GM19351 (cell line): Measurements from ENCODE around the gene RAB25.

Experiments used
- ATAC-seq: cut with Tn5 transposase; IDR thresholded peaks from one replicate; pipeline ENCODE4 v1.9.1; 2021; ENCODE audit warnings: mild to moderate bottlenecking, moderate library complexity; ENCODE audit not compliant: unreplicated experiment

Gene RAB25

DNA sequence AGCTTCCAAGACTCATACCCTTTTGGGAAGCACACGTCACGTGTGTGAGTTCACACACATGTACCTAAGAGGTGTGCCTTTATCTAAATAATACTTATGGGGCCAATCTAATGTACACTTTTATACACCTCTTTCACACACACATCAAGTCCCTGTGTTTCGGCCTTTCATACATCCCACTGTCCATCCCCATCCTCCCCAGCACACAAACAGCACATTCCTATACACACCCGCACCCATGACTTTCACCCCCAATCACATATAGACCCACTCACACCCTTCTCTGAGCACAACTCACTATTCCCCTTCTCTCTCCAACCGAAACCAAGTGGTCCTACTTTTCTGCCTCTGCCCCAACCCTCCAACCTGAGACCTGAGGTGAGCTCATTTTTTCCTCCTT lies 17.8 kb downstream of the RAB25 start:
- no peak for ATAC-seq

DNA sequence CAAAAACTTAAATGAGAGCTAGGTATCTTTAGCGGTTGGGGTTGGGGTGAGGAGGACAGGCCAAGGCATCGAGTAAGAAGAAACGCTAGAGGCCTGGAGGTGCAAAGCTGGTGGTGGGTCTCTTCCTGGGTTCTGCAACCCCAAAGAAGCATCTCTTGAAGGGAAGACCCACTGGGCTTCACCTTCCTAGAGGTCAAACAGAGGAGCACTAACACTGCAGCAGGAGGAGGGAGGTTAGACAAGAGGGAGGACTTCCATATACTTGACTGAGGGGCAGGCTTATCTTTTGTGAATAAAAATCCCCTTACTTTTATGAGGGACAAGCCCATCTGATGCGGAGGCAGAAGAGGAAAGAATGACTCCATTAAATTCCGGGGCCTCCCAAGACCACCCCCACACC lies 18.8 kb downstream of the RAB25 start:
- no peak for ATAC-seq

DNA sequence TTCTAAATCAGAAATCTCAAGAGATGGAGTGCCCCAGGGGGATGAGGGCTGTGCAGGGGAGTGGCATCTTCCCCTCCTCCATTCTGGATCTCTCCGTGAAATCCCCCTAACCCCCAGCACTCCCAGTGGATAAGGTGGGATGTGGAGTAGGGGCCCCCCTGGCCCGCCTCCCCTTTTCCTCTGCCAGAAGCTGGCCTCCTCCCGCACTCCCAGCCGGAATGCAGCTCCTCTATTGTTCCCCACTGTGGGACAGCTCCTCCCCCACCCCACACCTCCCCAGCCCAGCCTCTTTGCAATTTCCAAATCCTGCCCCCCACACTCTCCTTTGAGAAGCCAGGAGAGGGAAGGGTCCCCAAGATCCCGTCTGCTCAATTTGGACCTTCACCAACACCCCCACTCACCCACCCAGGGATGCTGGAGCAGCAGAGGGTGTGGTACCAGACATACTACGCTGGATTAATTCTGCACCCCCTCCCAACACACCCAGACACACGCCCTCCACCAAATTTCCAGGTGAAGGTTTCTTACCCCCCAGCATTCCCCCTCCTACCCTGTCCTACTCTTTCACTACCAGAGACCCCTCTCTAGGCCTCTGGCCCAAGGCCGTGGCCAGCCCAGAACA lies 19.4 kb downstream of the RAB25 start:
- no peak for ATAC-seq

GRCh38 chr1:156080863-156081179 lies 19.9 kb downstream of the RAB25 start:
- no peak for ATAC-seq

DNA sequence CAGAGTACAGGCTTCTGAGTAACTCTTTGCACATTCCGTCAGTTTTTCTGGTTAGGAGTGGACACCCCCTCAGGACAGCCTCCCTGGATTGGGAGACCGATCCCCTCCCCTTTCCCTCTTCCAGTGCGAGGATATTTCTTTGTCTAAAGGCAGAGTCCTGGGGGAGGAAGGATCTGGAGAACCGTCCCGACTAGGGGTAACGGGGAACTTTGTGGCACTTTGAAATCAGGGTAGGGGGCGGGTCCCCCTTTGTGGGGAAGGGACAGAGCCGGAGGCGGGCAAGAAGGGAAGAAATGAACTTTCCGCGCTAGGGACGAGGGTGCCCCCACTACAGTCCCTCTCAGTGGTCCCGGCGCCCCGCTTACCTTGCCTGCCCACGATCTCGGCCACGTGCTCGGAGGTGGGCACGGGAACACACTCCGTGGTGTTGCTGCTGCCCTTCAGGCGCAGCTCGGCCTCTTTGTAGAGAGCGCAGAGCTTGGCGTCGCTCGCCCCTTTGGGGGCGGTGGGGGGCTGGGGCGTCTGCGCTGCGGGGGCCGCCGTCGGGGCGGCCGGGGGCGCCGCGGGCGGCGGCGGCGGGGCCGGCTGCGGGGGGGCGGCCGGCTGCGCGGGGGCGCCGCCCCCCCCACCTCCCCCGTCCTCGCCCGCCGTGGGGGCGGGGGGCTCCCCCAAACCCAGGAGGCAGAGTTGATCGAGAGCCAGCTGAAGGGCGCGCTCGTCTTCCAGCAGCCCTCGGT lies 20.4 kb downstream of the RAB25 start:
- ATAC-seq: no peak

GRCh38 chr1:156081917-156082308 lies 21.0 kb downstream of the RAB25 start:
- no peak for ATAC-seq

DNA sequence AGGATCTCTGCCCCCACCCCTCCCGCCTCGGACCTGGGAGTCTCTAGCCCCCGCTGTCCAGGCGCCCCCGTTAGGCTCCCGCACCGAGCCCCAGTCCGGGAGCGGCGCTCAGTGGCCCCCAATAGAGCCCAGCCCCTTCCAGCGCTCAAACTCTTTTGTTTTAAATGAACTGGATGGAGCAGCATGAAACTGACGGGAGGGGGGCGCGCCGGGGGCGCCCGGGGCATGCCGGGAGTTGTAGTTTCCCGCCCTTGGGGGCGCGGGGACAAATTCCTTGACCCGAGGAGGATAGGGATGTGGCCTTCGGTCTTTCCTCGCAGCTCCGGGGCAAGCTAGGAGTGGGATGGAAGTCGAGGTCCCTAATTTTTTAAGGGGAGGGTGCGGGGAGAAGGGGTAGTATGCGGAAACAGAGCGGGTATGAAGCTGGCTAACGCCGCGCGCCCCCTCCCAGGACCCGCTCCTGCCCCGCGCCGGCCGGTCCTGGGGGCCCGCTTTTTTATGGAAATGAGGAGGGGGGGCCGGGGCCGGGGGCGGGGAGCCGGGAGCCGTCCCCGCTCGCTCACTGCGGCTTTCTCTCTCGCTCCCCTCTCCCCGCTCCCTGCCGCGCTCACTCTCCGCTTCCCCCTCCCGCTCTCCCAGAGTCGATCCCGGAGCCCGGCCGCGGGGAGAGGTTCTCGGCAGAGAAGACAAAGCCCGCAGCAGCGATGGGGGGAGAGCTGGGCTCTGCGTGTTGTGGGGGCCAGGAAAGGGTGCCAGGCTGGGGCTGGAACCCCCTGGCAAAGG lies 21.5 kb downstream of the RAB25 start, which contains the start of gene MEX3A:
MEX3A (minus strand) TSS at position 157 of the 783 bp plus-strand sequence. CDS start 467 bp downstream, outside the sequence.
- no peak for ATAC-seq

DNA sequence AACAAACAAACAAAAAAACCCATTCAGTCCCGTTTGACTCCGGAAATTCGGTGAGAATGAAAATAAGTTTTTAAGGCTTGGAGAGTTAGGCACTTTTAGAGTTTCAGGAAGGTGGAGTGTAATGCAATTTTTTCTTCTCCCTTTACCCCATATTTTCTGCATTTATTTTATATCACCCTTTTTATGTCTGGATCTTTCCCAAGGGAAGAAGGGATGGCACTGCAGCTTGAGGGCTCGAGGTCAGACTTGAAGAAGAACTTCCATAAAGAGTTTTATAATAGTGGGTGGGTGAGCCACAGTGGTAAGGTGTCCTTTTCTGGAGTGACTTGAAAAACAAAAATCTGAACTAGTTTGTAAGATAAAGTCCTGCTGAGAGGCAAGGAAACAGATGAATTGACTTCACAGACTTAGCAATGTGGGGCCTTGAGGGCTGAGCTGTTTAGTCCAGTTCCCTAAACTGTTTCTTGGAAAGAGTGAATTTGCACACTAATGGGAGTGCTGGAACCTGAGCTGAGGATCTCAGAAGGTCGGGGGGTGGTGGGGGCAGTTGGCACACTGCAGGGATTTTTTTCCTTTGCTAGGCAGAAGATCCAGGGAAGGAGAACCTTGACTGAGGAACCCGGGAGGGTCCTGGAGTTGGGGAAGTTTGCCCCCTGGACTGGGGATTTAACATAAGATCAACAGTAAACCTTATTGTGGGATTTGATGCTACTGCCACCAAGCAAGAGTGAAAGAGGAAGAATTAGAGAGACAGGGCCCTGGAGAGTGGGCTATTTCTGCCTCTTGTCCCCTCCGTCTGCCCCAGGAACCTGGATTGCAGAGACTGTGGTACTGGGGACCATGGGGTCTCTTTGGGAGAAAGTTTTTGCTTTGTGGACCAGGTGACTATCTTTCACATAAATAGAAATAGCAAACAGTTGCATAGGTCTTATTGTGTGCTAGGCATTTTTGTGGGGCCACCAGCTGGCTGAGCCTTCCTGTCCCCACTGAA lies 23.1 kb downstream of the RAB25 start:
- no peak for ATAC-seq

DNA sequence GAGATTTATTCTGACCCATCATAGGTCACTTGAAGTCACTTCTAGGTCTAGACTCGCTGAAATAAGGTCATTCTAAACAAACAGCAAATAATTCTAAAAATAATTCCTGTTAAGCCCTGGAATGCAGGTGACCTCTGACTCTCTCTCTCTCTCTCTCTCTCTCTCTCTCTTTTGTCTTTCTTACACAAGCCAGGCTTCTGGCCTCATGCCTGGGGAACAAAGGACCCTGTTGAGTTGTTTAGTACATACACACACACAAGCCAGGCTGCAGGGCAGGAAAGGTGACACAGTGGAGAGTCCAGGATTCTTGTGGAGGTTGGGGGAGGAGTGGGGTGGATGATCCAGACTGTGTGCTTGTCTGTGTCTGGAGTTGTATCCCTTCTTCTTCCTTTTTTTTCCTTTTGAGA lies 25.3 kb downstream of the RAB25 start:
- ATAC-seq: no peak

DNA sequence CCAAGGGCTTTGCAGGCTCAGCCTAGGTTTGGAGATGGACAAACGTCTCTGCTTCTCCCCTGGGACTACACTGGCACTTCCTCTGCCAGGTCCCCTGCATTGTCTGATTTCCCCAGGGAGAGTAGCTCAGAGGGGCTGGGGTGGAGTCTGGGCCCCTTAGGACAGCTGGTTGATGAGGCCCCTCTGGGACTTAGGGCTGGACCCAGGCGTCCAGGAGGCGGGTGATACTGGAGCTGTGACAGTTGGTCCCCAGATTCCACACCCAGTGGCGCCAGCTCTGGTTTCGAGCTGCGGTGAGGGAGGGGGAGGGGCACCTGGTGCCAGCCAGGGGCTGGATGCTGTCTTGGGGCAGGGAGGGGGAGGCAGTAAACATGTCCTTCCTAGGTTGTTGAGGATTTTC lies 28.7 kb downstream of the RAB25 start:
- ATAC-seq: no peak

GRCh38 chr1:156090138-156090839 lies 29.3 kb downstream of the RAB25 start:
- no peak for ATAC-seq

DNA sequence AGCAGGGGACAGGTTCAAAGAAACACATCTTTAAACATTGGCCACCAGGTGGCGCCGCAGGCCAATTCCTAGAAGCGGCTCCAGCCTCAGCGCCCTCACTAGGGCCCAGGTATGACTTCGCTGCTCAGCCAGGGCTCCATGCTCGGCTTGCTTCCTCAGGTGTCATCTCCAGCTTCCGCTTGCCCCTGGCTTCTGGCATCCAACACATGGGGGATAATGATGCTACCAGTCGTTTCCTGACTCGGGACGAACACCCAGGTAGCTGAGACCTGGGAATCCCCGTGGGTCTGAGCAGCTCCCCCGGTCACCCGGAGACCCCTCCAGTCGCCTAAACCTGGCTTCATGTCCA lies 29.9 kb downstream of the RAB25 start:
- no peak for ATAC-seq

DNA sequence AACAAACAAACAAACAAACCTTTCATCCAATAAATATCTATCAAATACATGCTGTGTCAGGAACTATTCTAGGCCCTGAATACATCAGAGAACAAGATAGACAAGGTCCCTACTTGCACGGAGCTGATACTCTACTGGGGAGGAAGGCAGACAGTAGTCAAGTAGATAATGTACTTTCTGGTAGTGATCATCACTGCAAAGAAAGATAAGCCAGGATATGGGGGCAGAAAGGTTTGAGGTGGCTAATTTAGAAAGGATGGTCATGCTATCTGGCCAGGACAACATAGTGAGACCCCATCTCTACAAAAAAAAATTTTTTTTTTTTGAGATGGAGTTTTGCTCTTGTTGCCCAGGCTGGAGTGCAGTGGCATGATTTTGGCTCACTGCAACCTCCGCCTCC lies 30.6 kb downstream of the RAB25 start:
- no peak for ATAC-seq

- ATAC-seq: no peak
These were observed 35.0 kb downstream of the RAB25 start for GRCh38 chr1:156095906-156096508.

DNA sequence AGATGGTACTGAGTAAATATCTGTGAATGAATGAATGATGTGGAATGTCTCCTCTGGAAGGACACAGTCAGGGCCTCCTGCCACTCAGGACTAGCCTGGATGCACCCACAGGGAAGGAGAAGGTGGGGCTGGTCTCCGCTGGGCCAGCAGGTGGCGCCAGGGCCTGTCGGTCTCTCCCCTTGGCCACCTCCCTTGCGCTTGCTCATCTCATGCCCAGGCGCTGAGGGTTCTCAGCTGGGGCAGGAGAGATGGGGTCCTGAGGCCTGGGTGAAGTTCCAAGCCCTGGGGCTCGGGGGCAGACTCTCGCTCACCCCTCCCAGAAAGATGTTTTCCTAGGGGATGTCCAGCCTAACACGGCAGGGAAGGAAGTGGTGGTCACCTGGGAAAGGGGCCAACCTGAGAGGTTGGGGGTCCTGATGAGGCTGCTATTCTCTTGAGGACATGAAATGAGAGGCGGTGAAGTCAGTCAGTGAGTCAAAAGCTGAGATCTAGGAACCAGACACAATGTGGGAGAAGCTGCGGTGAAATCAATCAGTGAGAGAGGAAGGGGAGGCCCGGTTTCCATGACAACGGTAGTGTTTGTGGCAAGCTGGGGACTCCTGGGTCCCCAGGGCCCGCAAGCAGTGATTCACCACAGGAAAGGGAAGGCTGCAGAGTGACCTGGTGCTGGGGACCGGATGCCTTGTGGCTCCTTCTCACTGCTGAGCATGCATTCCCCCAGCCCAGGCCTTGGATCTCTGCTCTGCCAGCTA lies 35.9 kb downstream of the RAB25 start:
- ATAC-seq: peak; percentile 76

DNA sequence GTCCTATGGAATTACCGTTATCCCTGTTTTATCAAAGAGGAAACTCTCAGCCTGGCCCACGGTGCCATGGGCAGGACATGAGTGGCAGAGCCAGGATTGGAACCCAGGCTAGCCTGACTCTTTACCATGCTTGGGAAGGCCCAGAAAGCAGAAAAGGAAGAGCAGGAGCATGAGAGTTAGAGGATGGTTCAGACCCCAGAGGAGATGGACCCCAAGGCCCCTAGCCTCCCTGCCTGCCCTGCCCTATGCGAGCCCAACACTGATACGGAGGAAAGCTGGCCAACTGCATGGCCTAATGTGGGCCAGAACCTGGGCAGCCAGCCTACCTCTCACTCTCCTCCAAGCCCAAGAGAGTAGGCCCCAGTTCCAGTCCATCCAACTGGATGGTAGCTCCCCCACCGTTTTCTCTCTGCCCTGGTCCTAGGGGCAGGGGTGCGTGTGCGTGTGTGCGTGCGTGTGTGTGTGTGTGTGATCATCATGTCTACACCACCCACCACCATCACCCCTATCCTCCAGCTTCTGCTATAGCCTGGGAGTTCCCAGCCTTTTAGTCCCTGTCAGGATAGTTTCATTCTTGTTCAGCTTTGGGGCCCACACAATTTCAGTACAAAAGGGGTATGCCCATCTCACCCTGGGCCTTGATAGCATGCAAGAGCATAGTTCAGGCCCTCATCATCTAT lies 36.7 kb downstream of the RAB25 start:
- ATAC-seq: no peak

GRCh38 chr1:156098784-156099183 lies 37.8 kb downstream of the RAB25 start:
- ATAC-seq: no peak

GRCh38 chr1:156099282-156099681 lies 38.3 kb downstream of the RAB25 start:
- no peak for ATAC-seq
